HG03575 (cell line): ENCODE measurements around the gene WNT3.
"Not testable (repeated sequence)": the region's sequence is repeated elsewhere in the genome, so short reads cannot be mapped to it uniquely, and the experiment has no call there.

Experiments used
- ATAC-seq: cut with Tn5 transposase; IDR thresholded peaks from one replicate; pipeline ENCODE4 v1.9.1; 2021; ENCODE audit not compliant: unreplicated experiment, insufficient number of reproducible peaks, low FRiP score; ENCODE audit errors: extremely low read depth

Gene WNT3

GRCh38 chr17:46840596-46840995 is 22.1 kb upstream of the WNT3 start:
- not testable (repeated sequence) for ATAC-seq

- no peak for ATAC-seq
Observed at GRCh38 chr17:46839211-46839610, 20.7 kb upstream of the WNT3 start.

- ATAC-seq = no peak
Observed at GRCh38 chr17:46837521-46837920, 19.0 kb upstream of the WNT3 start.

GRCh38 chr17:46836500-46836899 is 18.0 kb upstream of the WNT3 start:
- ATAC-seq = no peak

- ATAC-seq = no peak
Observed at GRCh38 chr17:46834846-46835245, 16.4 kb upstream of the WNT3 start.

GRCh38 chr17:46833840-46834208 is 15.3 kb upstream of the WNT3 start:
- ATAC-seq = no peak

- no peak for ATAC-seq
Observed at GRCh38 chr17:46832945-46833839, 14.7 kb upstream of the WNT3 start.

GRCh38 chr17:46832331-46832821 is 13.9 kb upstream of the WNT3 start:
- ATAC-seq = no peak

- no peak for ATAC-seq
Observed at GRCh38 chr17:46831573-46832330, 13.3 kb upstream of the WNT3 start.

GRCh38 chr17:46827274-46827673 is 8.8 kb upstream of the WNT3 start:
- ATAC-seq = no peak

- ATAC-seq = no peak
Observed at GRCh38 chr17:46826116-46826515, 7.6 kb upstream of the WNT3 start.

GRCh38 chr17:46823657-46824056 is 5.2 kb upstream of the WNT3 start:
- no peak for ATAC-seq

- no peak for ATAC-seq
Observed at GRCh38 chr17:46822388-46822921, 4.0 kb upstream of the WNT3 start.

- no peak for ATAC-seq
Observed at GRCh38 chr17:46821482-46822387, 3.2 kb upstream of the WNT3 start.

- ATAC-seq = no peak
Observed at GRCh38 chr17:46820592-46821450, 2.3 kb upstream of the WNT3 start.

GRCh38 chr17:46819906-46820351 is 1.4 kb upstream of the WNT3 start:
- ATAC-seq = no peak

GRCh38 chr17:46818929-46819859 is 702 bp upstream of the WNT3 start:
- no peak for ATAC-seq
